A549 (cell line): ENCODE measurements around the gene CC2D2A. TPM values are rescaled to one million over a fixed set of nuclear protein-coding genes. Genes with fewer than 3 reads are reported as not detected.

ENCODE experiments used
- ATAC-seq, 2 experiments: fragments of 200-7000 bp in 1 of 2; fragments of >200 bp in 1 of 2; cut with Nextera tagmentation in 1 of 2; cut with Tn5 transposase in 1 of 2; 3 replicates each; pipeline versions ENCODE4 v1.8.0 to v1.9.1; 2018 to 2020; ENCODE audit warnings: mild to moderate bottlenecking in 1 of 2, moderate library complexity in 1 of 2
- CTCF ChIA-PET: fragments of 300-600 bp; sonication (Branson Sonifier 250); formaldehyde crosslinking; extraction: SDS; loops from one replicate; lab custom pipeline; 2021; ENCODE audit warnings: antibody characterized with exemption, inconsistent platforms; lab: Yijun Ruan, JAX
- POLR2A ChIA-PET: fragments of 350-600 bp; formaldehyde crosslinking; extraction: SDS; loops from one replicate; lab custom pipeline; 2021; ENCODE audit warnings: antibody characterized with exemption, inconsistent platforms; lab: Yijun Ruan, JAX
- DNase-seq, 2 experiments: peaks; one replicate each; pipeline versions ENCODE4 v3.0.0 to v3.0.0-alpha.2; 2011 to 2016; ENCODE audit warnings: low read depth in 1 of 2, low spot score in 1 of 2
- FAIRE-seq: peaks from 2 replicates; lab custom pipeline; 2011; peaks lifted over from hg19 to GRCh38; lab: Jason Lieb, UNC
- H3K27ac ChIP-seq, 2 experiments: fragments of >200 bp; sonication (Bioruptor Twin); formaldehyde crosslinking; 3 replicates each; pipeline ENCODE4 v1.5.1; 2016 to 2017
- H3K4me1 ChIP-seq: fragments of >200 bp; sonication (Bioruptor Twin); formaldehyde crosslinking; 3 replicates; pipeline ENCODE4 v1.6.1; 2016
- H3K4me2 ChIP-seq: fragments of >200 bp; sonication (Bioruptor Twin); formaldehyde crosslinking; 3 replicates; pipeline ENCODE4 v1.6.1; 2016
- H3K4me3 ChIP-seq: fragments of >200 bp; sonication (Bioruptor Twin); formaldehyde crosslinking; 3 replicates; pipeline ENCODE4 v1.5.1; 2016
- H3K9me3 ChIP-seq: fragments of >200 bp; sonication (Bioruptor Twin); formaldehyde crosslinking; 3 replicates; pipeline ENCODE4 v1.6.1; 2016
- BHLHE40 ChIP-seq: IDR thresholded peaks from 2 replicates; pipeline ENCODE4 v1.6.1; 2012; ENCODE audit warnings: low read depth, low read length, inconsistent platforms
- EHF ChIP-seq: fragments of 250-450 bp; sonication (Bioruptor Pico); IDR thresholded peaks from 2 replicates; pipeline ENCODE4 v1.5.0; 2020; ENCODE audit warnings: mild to moderate bottlenecking
- EHMT2 ChIP-seq: fragments of 200-600 bp; sonication (generic); IDR thresholded peaks from 2 replicates; pipeline ENCODE4 v1.6.1; 2016; ENCODE audit warnings: antibody characterized with exemption, low read depth, mild to moderate bottlenecking, moderate library complexity
- ESRRA ChIP-seq: fragments of 150-350 bp; IDR thresholded peaks from 2 replicates; pipeline ENCODE4 v1.6.1; 2014; ENCODE audit warnings: mild to moderate bottlenecking, low read length, borderline replicate concordance
- GATA3 ChIP-seq: IDR thresholded peaks from 2 replicates; pipeline ENCODE4 v1.6.1; 2012; ENCODE audit warnings: borderline replicate concordance
- HES2 ChIP-seq: fragments of >200 bp; sonication (Bioruptor Twin); formaldehyde crosslinking; IDR thresholded peaks from 2 replicates; pipeline ENCODE4 v1.6.1; 2016
- HOXB13 ChIP-seq: fragments of 250-450 bp; sonication (Bioruptor Pico); IDR thresholded peaks from 2 replicates; pipeline ENCODE4 v1.5.0; 2020; ENCODE audit warnings: low read depth, mild to moderate bottlenecking, moderate library complexity
- JUNB ChIP-seq: fragments of >200 bp; sonication (Bioruptor Twin); formaldehyde crosslinking; IDR thresholded peaks from 2 replicates; pipeline ENCODE4 v1.6.1; 2016
- KDM5A ChIP-seq: fragments of 200-600 bp; sonication (generic); IDR thresholded peaks from 2 replicates; pipeline ENCODE4 v1.6.1; 2016; ENCODE audit warnings: antibody characterized with exemption, mild to moderate bottlenecking
- MAFK ChIP-seq: fragments of 450-650 bp; IDR thresholded peaks from 2 replicates; pipeline ENCODE4 v1.6.1; 2014; ENCODE audit not compliant: partially characterized antibody
- NPAS2 ChIP-seq: fragments of 250-450 bp; sonication (Bioruptor Pico); IDR thresholded peaks from 2 replicates; pipeline ENCODE4 v1.8.0; 2022; ENCODE audit warnings: mild to moderate bottlenecking, moderate library complexity, borderline replicate concordance
- POLR2A ChIP-seq: IDR thresholded peaks from 2 replicates; pipeline ENCODE4 v1.6.1; 2012; ENCODE audit warnings: mild to moderate bottlenecking, low read length
- POLR2AphosphoS2 ChIP-seq: conservative IDR thresholded peaks from 2 replicates; pipeline ENCODE4 v1.6.1; 2012; ENCODE audit warnings: low read length, improper control_type of control experiment, inconsistent platforms
- RNF2 ChIP-seq: fragments of 200-600 bp; sonication (generic); IDR thresholded peaks from 2 replicates; pipeline ENCODE4 v1.6.1; 2016; ENCODE audit warnings: low read depth, mild to moderate bottlenecking, antibody characterized with exemption, moderate library complexity, borderline replicate concordance
- SMC3 ChIP-seq: fragments of >200 bp; sonication (Bioruptor Twin); formaldehyde crosslinking; IDR thresholded peaks from 3 replicates; pipeline ENCODE4 v1.6.1; 2018; ENCODE audit warnings: inconsistent platforms
- ZFP36 ChIP-seq: fragments of 450-650 bp; IDR thresholded peaks from 2 replicates; pipeline ENCODE4 v1.6.1; 2014; ENCODE audit warnings: borderline replicate concordance; ENCODE audit not compliant: partially characterized antibody
- WGBS: methylation state at CpG from one replicate; pipeline ENCODE4 v1.1.6; 2017; ENCODE audit errors: missing lambda C conversion rate; 5-methylcytosine and 5-hydroxymethylcytosine counted together
- polyA plus RNA-seq, 4 experiments: library from polyadenylated mRNA; depleted of rRNA in 3 of 4; stranded (reverse); fragments of >200 nt; fragmentation: RNase III in 1 of 4; extraction: RNeasy Plus Mini Kit Qiagen cat#74134 plus additional on column Dnase treatment in 1 of 4; gene quantifications; 2 replicates in 3 of 4; 3 replicates in 1 of 4; pipeline ENCODE4 v1.2.3, GENCODE V29; 2011 to 2017
- TF ChIP-seq, protein P1 (sequence below): fragments of >200 bp; sonication (Bioruptor Twin); formaldehyde crosslinking; IDR thresholded peaks from 3 replicates; pipeline ENCODE4 v1.5.1; 2016
- TF ChIP-seq, protein P2 (sequence below): fragments of 450-650 bp; IDR thresholded peaks from 2 replicates; pipeline ENCODE4 v1.6.1; 2014; ENCODE audit warnings: antibody characterized with exemption
- TF ChIP-seq, protein P3 (sequence below): IDR thresholded peaks from 2 replicates; pipeline ENCODE4 v1.6.1; 2012
- TF ChIP-seq, protein P4 (sequence below): IDR thresholded peaks from 2 replicates; pipeline ENCODE4 v1.6.1; 2012; ENCODE audit warnings: low read depth, borderline replicate concordance
- TF ChIP-seq, protein P5 (sequence below): fragments of 250-450 bp; sonication (Bioruptor Pico); IDR thresholded peaks from 2 replicates; pipeline ENCODE4 v1.5.0; 2020; ENCODE audit warnings: low read depth, mild to moderate bottlenecking, moderate library complexity

Gene CC2D2A
- polyA plus RNA-seq, 2 of the 4 experiments (the other 2 are of a cell fraction) = 10.7 to 18.8 TPM

GRCh38 chr4:15504041-15504440, 34.4 kb downstream of the CC2D2A start:
- ChIA-PET POLR2A (no interaction called here), CTCF (no interaction called here)
- WGBS = 88% methylated on average over 1 of the region's 1 CpG
- no peak overlapping the region for H3K4me3 ChIP-seq
- H3K4me2 ChIP-seq = no peak overlapping the region
- no peaks in the 10 kb centered on the region for H3K9me3 ChIP-seq
- H3K4me1 ChIP-seq = no peaks in the 10 kb centered on the region
- ATAC-seq (no peak), FAIRE-seq (no peak)
- no peak overlapping the region for H3K27ac ChIP-seq
- TF ChIP-seq ESRRA (no peak), HES2 (no peak), POLR2A (no peak), POLR2AphosphoS2 (no peak), ZFP36 (no peak), BHLHE40 (no peak), MAFK (no peak), JUNB (no peak)
- TF ChIP-seq, protein P1, sequence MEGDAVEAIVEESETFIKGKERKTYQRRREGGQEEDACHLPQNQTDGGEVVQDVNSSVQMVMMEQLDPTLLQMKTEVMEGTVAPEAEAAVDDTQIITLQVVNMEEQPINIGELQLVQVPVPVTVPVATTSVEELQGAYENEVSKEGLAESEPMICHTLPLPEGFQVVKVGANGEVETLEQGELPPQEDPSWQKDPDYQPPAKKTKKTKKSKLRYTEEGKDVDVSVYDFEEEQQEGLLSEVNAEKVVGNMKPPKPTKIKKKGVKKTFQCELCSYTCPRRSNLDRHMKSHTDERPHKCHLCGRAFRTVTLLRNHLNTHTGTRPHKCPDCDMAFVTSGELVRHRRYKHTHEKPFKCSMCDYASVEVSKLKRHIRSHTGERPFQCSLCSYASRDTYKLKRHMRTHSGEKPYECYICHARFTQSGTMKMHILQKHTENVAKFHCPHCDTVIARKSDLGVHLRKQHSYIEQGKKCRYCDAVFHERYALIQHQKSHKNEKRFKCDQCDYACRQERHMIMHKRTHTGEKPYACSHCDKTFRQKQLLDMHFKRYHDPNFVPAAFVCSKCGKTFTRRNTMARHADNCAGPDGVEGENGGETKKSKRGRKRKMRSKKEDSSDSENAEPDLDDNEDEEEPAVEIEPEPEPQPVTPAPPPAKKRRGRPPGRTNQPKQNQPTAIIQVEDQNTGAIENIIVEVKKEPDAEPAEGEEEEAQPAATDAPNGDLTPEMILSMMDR = no peak
- TF ChIP-seq, protein P2, sequence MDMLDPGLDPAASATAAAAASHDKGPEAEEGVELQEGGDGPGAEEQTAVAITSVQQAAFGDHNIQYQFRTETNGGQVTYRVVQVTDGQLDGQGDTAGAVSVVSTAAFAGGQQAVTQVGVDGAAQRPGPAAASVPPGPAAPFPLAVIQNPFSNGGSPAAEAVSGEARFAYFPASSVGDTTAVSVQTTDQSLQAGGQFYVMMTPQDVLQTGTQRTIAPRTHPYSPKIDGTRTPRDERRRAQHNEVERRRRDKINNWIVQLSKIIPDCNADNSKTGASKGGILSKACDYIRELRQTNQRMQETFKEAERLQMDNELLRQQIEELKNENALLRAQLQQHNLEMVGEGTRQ = no peak
- TF ChIP-seq, protein P3, sequence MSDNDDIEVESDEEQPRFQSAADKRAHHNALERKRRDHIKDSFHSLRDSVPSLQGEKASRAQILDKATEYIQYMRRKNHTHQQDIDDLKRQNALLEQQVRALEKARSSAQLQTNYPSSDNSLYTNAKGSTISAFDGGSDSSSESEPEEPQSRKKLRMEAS = no peak
- TF ChIP-seq, protein P4, sequence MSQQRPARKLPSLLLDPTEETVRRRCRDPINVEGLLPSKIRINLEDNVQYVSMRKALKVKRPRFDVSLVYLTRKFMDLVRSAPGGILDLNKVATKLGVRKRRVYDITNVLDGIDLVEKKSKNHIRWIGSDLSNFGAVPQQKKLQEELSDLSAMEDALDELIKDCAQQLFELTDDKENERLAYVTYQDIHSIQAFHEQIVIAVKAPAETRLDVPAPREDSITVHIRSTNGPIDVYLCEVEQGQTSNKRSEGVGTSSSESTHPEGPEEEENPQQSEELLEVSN = no peak
- TF ChIP-seq, all 56 proteins: peak for 0
- no peak for DNase-seq

DNA sequence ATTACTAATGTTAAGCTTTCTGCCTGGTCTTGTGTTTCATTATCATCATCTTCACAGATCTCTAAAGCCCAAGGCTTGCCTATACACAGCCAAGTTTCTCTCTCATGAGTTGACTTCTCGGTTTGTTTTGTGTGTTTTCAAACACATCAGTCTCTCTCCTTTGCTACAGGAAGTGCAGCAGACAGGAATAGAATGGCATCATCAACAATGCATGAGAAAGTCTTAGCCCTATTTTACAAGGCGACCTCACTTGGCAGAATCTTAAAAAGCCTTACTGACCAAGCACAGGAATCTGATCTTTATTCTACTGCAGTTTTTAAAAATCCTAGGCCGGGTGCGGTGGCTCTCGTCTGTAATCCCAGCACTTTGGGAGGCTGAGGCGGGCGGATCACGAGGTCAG, 36.8 kb downstream of the CC2D2A start:
- no peak for DNase-seq
- ChIA-PET POLR2A (no interaction called here), CTCF (interaction anchor here (0.6 kb wide), 1 partner anchor 26 kb away, joined by 3 read pairs; no protein-coding TSS in a partner anchor)
- no peak overlapping the region for H3K4me3 ChIP-seq
- FAIRE-seq = no peak
- ATAC-seq = no peak
- no peak overlapping the region for H3K27ac ChIP-seq
- no peak overlapping the region for H3K4me2 ChIP-seq
- TF ChIP-seq HES2 = no peak
- TF ChIP-seq KDM5A = no peak
- TF ChIP-seq HOXB13 (CRISPR knock-in tag) = no peak
- TF ChIP-seq, protein P3 = no peak
- TF ChIP-seq, protein P5, sequence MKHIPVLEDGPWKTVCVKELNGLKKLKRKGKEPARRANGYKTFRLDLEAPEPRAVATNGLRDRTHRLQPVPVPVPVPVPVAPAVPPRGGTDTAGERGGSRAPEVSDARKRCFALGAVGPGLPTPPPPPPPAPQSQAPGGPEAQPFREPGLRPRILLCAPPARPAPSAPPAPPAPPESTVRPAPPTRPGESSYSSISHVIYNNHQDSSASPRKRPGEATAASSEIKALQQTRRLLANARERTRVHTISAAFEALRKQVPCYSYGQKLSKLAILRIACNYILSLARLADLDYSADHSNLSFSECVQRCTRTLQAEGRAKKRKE = no peak
- no peak for TF ChIP-seq EHF
- no peak for TF ChIP-seq EHMT2
- TF ChIP-seq RNF2 = no peak
- TF ChIP-seq, protein P4 = no peak
- TF ChIP-seq GATA3 = no peak
- no peak for TF ChIP-seq NPAS2 (CRISPR knock-in tag)
- TF ChIP-seq SMC3 = no peak
- TF ChIP-seq, all 56 proteins: peak for 0
- WGBS = 88% methylated on average over 5 of the region's 8 CpGs
- Histone ChIP-seq H3K4me1 (no peaks in the 10 kb centered on the region), H3K9me3 (no peaks in the 10 kb centered on the region)
